Chondrocyte (in vitro differentiated cells): Measurements from ENCODE around the gene LPCAT2. TPM values are rescaled to one million over a fixed set of nuclear protein-coding genes. Genes with fewer than 3 reads are reported as not detected.

Experiments used
- DNase-seq: peaks from one replicate; pipeline ENCODE4 v3.0.0; 2021; ENCODE audit warnings: mixed read lengths, low spot score
- H3K27ac Mint-ChIP-seq: one replicate; pipeline ENCODE4 v1.8.0; 2021; ENCODE audit warnings: mild to moderate bottlenecking, moderate library complexity, mixed read lengths; ENCODE audit not compliant: unreplicated experiment
- H3K27me3 Mint-ChIP-seq: 2 replicates; pipeline ENCODE4 v1.8.0; 2021; ENCODE audit warnings: low read depth, mixed read lengths
- H3K36me3 Mint-ChIP-seq: 2 replicates; pipeline ENCODE4 v1.8.0; 2021; ENCODE audit warnings: low read depth, mixed read lengths
- H3K4me1 Mint-ChIP-seq: 2 replicates; pipeline ENCODE4 v1.8.0; 2021; ENCODE audit warnings: low read depth, mild to moderate bottlenecking, mixed read lengths
- H3K4me3 Mint-ChIP-seq: one replicate; pipeline ENCODE4 v1.8.0; 2021; ENCODE audit warnings: mild to moderate bottlenecking, moderate library complexity, mixed read lengths; ENCODE audit not compliant: unreplicated experiment
- H3K9me3 Mint-ChIP-seq: 2 replicates; pipeline ENCODE4 v1.8.0; 2021; ENCODE audit warnings: low read depth, mixed read lengths
- CTCF ChIP-seq: fragments of 200-600 bp; sonication (generic); IDR thresholded peaks from 2 replicates; pipeline ENCODE4 v1.5.0; 2021; ENCODE audit warnings: antibody characterized with exemption, mild to moderate bottlenecking, moderate library complexity
- total RNA-seq: library from RNA; stranded (reverse); gene quantifications from 3 replicates; pipeline ENCODE4 v1.2.1, GENCODE V29; 2021

Gene LPCAT2
- total RNA-seq, 1 donor from 2014 or later = 17.4 TPM

DNA sequence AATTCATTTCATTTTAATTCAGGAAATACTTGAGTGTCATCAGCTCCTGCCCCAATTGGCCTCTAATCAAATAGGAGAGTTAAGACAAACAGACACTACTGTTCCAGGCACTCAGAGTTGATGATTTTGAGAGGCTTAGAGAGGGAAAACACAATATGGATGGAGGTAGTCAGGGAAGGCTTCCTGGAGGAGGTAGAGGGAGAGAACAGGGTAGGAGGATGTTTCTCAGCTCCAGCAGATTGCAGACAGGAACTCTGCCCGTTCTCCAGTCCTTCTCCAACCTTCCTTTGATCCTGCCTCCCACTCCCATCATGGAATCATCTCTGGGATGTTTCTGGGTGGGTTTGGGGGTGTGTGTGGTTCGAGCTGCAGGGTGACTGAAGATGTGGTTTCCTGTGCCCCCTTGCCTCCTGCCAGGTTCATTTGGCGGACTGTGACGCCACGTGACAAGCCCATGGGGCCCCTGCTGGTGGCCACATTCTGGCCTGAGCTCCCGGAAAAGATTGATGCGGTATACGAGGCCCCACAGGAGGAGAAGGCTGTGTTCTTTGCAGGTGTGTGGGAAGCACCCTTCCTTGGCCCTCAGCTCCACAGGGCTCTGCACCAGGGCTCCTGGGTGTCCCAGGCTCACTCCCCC lies 12.2 kb upstream of the LPCAT2 start:
- no peaks in the 10 kb centered on the region for H3K27me3 Mint-ChIP-seq
- TF ChIP-seq CTCF = no peak
- no peak overlapping the region for H3K4me3 Mint-ChIP-seq
- H3K27ac Mint-ChIP-seq = no peak overlapping the region
- no peaks in the 10 kb centered on the region for H3K9me3 Mint-ChIP-seq
- H3K4me1 Mint-ChIP-seq = peaks cover 56% of the 10 kb centered on the region
- no peak for DNase-seq
- peaks cover 7% of the 10 kb centered on the region for H3K36me3 Mint-ChIP-seq

DNA sequence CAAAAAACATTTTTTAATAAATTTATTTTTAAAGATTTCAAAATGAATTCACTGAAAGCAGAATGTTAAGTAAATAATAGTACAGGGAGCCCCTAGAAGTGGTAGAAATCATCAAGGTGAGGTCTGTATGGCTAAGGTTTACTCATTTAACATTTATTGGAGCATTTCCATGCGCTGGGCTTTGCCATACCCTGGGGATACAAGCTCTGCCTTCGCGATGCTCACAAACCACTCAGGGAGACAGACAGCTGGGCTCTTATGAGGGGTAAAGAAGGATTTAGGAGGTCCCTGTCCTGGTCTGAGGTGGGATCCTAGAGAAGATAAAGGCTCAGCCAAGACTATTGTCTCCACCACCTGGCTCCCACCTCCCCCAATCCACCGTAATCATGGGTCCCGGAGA lies 11.3 kb upstream of the LPCAT2 start:
- DNase-seq = no peak
- Mint-ChIP-seq H3K27me3 (no peaks in the 10 kb centered on the region), H3K36me3 (peaks cover 6% of the 10 kb centered on the region), H3K9me3 (no peaks in the 10 kb centered on the region), H3K4me3 (no peak overlapping the region), H3K27ac (no peak overlapping the region), H3K4me1 (peaks cover 66% of the 10 kb centered on the region)
- no peak for TF ChIP-seq CTCF

- H3K4me3 Mint-ChIP-seq = no peak overlapping the region
- H3K9me3 Mint-ChIP-seq = no peaks in the 10 kb centered on the region
- H3K36me3 Mint-ChIP-seq = peaks cover 6% of the 10 kb centered on the region
- peak overlapping the region; percentile 36 for H3K27ac Mint-ChIP-seq
- no peak for DNase-seq
- TF ChIP-seq CTCF = no peak
- H3K27me3 Mint-ChIP-seq = no peaks in the 10 kb centered on the region
- H3K4me1 Mint-ChIP-seq = peaks cover 71% of the 10 kb centered on the region
These were observed 10.8 kb upstream of the LPCAT2 start for GRCh38 chr16:55498101-55498500.

DNA sequence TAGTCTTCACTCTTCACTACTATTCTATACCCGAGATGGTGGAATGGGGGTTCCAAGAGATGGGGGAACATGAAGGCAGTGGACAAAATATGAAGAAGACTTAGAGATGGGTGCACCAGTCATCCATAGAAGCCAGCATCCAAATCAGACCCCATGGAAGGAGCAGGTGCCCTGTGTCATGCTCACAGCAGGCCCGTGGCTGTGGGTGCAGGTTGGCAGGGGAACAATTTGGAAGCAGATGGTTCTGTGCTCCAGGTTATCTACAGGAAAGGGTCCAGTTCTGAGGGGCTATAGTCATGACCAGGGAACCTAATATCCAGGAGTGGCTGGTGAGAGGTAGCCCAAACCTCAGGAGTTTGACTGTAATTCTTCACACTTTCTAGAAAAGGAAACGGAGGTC lies 9.6 kb upstream of the LPCAT2 start:
- Mint-ChIP-seq H3K27ac (peak overlapping the region; percentile 98), H3K27me3 (no peaks in the 10 kb centered on the region), H3K36me3 (peaks cover 2% of the 10 kb centered on the region), H3K9me3 (no peaks in the 10 kb centered on the region), H3K4me3 (no peak overlapping the region), H3K4me1 (peaks cover 77% of the 10 kb centered on the region)
- TF ChIP-seq CTCF = no peak
- no peak for DNase-seq

- no peak for DNase-seq
- peaks cover 69% of the 10 kb centered on the region for H3K4me1 Mint-ChIP-seq
- H3K9me3 Mint-ChIP-seq = no peaks in the 10 kb centered on the region
- H3K27ac Mint-ChIP-seq = peak overlapping the region; percentile 98
- peaks cover 2% of the 10 kb centered on the region for H3K36me3 Mint-ChIP-seq
- no peak for TF ChIP-seq CTCF
- peak overlapping the region; percentile 42 for H3K4me3 Mint-ChIP-seq
- H3K27me3 Mint-ChIP-seq = no peaks in the 10 kb centered on the region
These were observed 8.8 kb upstream of the LPCAT2 start for GRCh38 chr16:55499951-55500529.
